Measurements from ENCODE around the gene DOK3.

The DOK3 gene

DNA sequence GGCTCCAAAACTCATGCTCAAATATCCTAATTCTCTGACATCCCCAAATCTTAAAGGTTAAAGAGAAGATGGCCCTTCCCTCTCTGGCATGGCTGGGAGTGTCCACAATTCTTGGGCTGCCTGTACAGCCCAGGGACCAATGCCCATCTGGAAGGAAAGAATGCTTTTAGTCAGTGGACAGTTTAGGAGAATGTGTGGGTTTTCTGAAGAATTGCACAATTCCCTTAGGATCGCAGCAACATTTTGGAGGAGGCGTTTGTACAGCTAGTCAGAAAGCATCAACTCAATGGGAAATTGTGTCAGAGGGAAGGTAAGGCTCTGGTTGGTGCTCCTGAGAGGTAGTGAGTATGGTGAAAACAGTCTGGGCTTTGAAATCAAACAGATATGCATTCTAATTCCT lies 29.8 kb upstream of the DOK3 start:
- Histone ChIP-seq H3K79me1 (replicated peaks; ENCODE audit: low read length, poor library complexity, severe bottlenecking) (peaks cover 8% of the 10 kb centered on the region), H3K4me3 (ENCODE audit: insufficient read depth in 1 of 2, low read depth in 1 of 2, low read length in 2 of 2) (peak overlapping the region in 1 of 2 experiments; percentile 23), H3K18ac (ENCODE audit: low read depth in 1 of 2, low read length in 2 of 2) (no peak overlapping the region), H3K14ac (ENCODE audit: low read length in 2 of 2) (no peak overlapping the region), H2BK15ac (ENCODE audit: low read depth, poor library complexity, severe bottlenecking) (no peak overlapping the region), H3K27me3 (ENCODE audit: control insufficient read depth in 1 of 2, insufficient read depth in 1 of 2, low read length in 2 of 2) (no peaks in the 10 kb centered on the region), H2BK120ac (ENCODE audit: low read depth, low read length) (no peak overlapping the region), H3K9ac (ENCODE audit: low read length) (peak overlapping the region; percentile 26), H3K9me3 (ENCODE audit: control insufficient read depth, low read length) (no peaks in the 10 kb centered on the region), H3K23ac (ENCODE audit: low read length in 2 of 2) (peak overlapping the region in 1 of 2 experiments; percentile 26), H2BK5ac (ENCODE audit: low read depth, low read length, poor library complexity, severe bottlenecking) (no peak overlapping the region), H2BK12ac (ENCODE audit: low read length in 2 of 2) (no peak overlapping the region), H3K4me1 (ENCODE audit: control insufficient read depth, insufficient read depth, low read depth, low read length) (peaks cover 27% of the 10 kb centered on the region), H2AFZ (ENCODE audit: low read depth, low read length) (no peak overlapping the region), H3K4ac (ENCODE audit: low read depth in 1 of 2, low read length in 2 of 2) (no peak overlapping the region), H4K91ac (ENCODE audit: low read length) (no peak overlapping the region), H2AK5ac (ENCODE audit: low read length, severe bottlenecking) (peak overlapping the region; percentile 35), H3K36me3 (ENCODE audit: control insufficient read depth in 1 of 2, insufficient read depth in 2 of 2, low read depth in 1 of 2, low read length in 2 of 2) (peaks cover 19 to 46% of the 10 kb centered on the region in 2 experiments), H3K4me2 (ENCODE audit: low read length, poor library complexity, severe bottlenecking) (no peak overlapping the region), H3K27ac (ENCODE audit: low read length, poor library complexity, severe bottlenecking) (no peak overlapping the region), H4K8ac (ENCODE audit: low read length) (no peak overlapping the region)
- 63% methylated on average over 2 of the region's 2 CpGs for WGBS
- DNase-seq: peak; percentile 81

DNA sequence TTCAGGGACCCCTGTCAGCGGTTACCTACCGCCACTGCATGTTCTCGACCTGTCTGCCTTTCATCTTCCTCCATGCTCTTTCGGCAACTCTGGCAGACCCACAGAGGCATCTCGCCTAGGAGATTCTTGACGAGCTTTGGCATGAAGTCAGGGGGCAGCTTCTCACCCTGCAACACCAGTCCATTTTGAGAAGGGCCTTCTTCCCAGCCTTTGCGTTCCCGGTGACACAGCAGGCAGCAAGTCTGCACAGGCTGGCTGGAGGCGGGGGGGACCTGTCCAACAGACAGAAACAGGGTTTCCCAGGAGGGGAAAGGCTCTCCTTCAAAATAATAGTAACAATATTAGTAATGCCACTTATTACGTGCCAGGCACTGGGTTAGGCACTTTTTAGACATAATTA lies 29.2 kb upstream of the DOK3 start:
- Histone ChIP-seq H3K14ac (ENCODE audit: low read length in 2 of 2) (no peak overlapping the region), H2AFZ (ENCODE audit: low read depth, low read length) (no peak overlapping the region), H3K9me3 (ENCODE audit: control insufficient read depth, low read length) (no peaks in the 10 kb centered on the region), H2BK12ac (ENCODE audit: low read length in 2 of 2) (peak overlapping the region; percentile 37 to 91), H2BK5ac (ENCODE audit: low read depth, low read length, poor library complexity, severe bottlenecking) (no peak overlapping the region), H3K4me3 (ENCODE audit: insufficient read depth in 1 of 2, low read depth in 1 of 2, low read length in 2 of 2) (no peak overlapping the region), H3K23ac (ENCODE audit: low read length in 2 of 2) (no peak overlapping the region), H4K8ac (ENCODE audit: low read length) (peak overlapping the region; percentile 42), H4K91ac (ENCODE audit: low read length) (peak overlapping the region; percentile 5), H3K9ac (ENCODE audit: low read length) (peak overlapping the region; percentile 26), H3K18ac (ENCODE audit: low read depth in 1 of 2, low read length in 2 of 2) (peak overlapping the region; percentile 78 to 85), H3K4me1 (ENCODE audit: control insufficient read depth, insufficient read depth, low read depth, low read length) (peaks cover 27% of the 10 kb centered on the region), H3K4ac (ENCODE audit: low read depth in 1 of 2, low read length in 2 of 2) (peak overlapping the region; percentile 2 to 5), H2BK15ac (ENCODE audit: low read depth, poor library complexity, severe bottlenecking) (no peak overlapping the region), H3K36me3 (ENCODE audit: control insufficient read depth in 1 of 2, insufficient read depth in 2 of 2, low read depth in 1 of 2, low read length in 2 of 2) (peaks cover 20 to 49% of the 10 kb centered on the region in 2 experiments), H3K27ac (ENCODE audit: low read length, poor library complexity, severe bottlenecking) (no peak overlapping the region), H2BK120ac (ENCODE audit: low read depth, low read length) (no peak overlapping the region), H3K4me2 (ENCODE audit: low read length, poor library complexity, severe bottlenecking) (no peak overlapping the region), H3K27me3 (ENCODE audit: control insufficient read depth in 1 of 2, insufficient read depth in 1 of 2, low read length in 2 of 2) (no peaks in the 10 kb centered on the region), H2AK5ac (ENCODE audit: low read length, severe bottlenecking) (peak overlapping the region; percentile 99), H3K79me1 (replicated peaks; ENCODE audit: low read length, poor library complexity, severe bottlenecking) (peaks cover 8% of the 10 kb centered on the region)
- WGBS: 96% methylated on average over 9 of the region's 10 CpGs
- no peak for DNase-seq

DNA sequence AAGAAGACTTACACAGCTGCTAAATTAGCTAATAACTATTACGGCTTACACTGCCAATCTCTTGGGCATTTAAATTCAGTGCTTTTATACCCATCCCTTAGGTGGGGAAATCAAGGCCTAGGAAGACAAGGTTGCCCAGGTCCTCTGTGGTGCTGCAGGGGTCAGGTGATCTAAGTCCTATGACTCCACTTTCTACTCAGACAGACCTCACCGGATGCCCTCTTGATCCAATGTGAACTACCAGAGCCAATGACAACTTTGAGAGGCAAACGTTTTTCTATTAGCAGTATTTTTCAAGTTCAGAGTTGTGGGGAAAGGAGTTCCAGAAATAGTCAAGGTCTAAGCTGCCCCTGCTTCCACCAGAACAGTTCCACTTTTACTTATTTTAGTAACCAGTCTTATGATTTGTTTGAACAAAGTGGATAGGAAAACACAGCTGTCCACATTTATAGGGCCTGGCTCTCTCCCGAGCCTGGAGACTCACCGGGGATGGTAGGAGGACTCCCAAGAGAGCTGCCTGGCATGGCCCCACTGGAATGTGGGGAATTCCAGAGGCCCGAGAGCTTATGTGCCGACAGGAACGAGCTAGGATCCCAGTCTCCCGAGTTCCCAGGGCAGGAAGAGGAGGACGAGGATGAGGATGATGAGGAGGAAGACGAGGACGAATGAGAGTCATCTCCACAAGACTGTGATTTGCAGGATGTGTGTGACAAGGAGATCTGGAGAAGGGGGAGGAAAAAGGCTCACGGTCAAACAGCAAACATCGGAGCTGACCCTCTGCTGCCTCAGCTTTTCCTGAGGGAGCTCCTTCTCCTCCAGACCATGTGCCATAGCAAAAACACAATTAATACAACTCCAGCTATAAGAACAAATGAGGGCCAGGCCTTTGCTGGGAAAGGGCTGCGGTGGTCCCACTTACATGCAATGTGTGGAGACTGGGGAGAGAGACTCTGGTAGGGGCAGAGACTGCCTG lies 28.0 kb upstream of the DOK3 start:
- Histone ChIP-seq H3K4me2 (ENCODE audit: low read length, poor library complexity, severe bottlenecking) (peak overlapping the region; percentile 18), H2BK15ac (ENCODE audit: low read depth, poor library complexity, severe bottlenecking) (peak overlapping the region; percentile 70), H2AK5ac (ENCODE audit: low read length, severe bottlenecking) (peak overlapping the region; percentile 99), H3K18ac (ENCODE audit: low read depth in 1 of 2, low read length in 2 of 2) (peak overlapping the region; percentile 78 to 85), H4K8ac (ENCODE audit: low read length) (peak overlapping the region; percentile 67), H3K14ac (ENCODE audit: low read length in 2 of 2) (peak overlapping the region in 1 of 2 experiments; percentile 8), H4K91ac (ENCODE audit: low read length) (peak overlapping the region; percentile 84), H3K4me1 (ENCODE audit: control insufficient read depth, insufficient read depth, low read depth, low read length) (peaks cover 25% of the 10 kb centered on the region), H3K4ac (ENCODE audit: low read depth in 1 of 2, low read length in 2 of 2) (peak overlapping the region; percentile 2 to 5), H2BK12ac (ENCODE audit: low read length in 2 of 2) (peak overlapping the region; percentile 68 to 91), H3K36me3 (ENCODE audit: control insufficient read depth in 1 of 2, insufficient read depth in 2 of 2, low read depth in 1 of 2, low read length in 2 of 2) (peaks cover 30 to 58% of the 10 kb centered on the region in 2 experiments), H3K4me3 (ENCODE audit: insufficient read depth in 1 of 2, low read depth in 1 of 2, low read length in 2 of 2) (peak overlapping the region in 1 of 2 experiments; percentile 58), H3K9me3 (ENCODE audit: control insufficient read depth, low read length) (no peaks in the 10 kb centered on the region), H3K79me1 (replicated peaks; ENCODE audit: low read length, poor library complexity, severe bottlenecking) (peaks cover 10% of the 10 kb centered on the region), H2AFZ (ENCODE audit: low read depth, low read length) (no peak overlapping the region), H3K23ac (ENCODE audit: low read length in 2 of 2) (no peak overlapping the region), H2BK120ac (ENCODE audit: low read depth, low read length) (peak overlapping the region; percentile 62), H2BK5ac (ENCODE audit: low read depth, low read length, poor library complexity, severe bottlenecking) (peak overlapping the region; percentile 89), H3K27me3 (ENCODE audit: control insufficient read depth in 1 of 2, insufficient read depth in 1 of 2, low read length in 2 of 2) (no peaks in the 10 kb centered on the region), H3K27ac (ENCODE audit: low read length, poor library complexity, severe bottlenecking) (peak overlapping the region; percentile 96), H3K9ac (ENCODE audit: low read length) (peak overlapping the region; percentile 55)
- 21% methylated on average over 13 of the region's 15 CpGs for WGBS
- peak; percentile 92 for DNase-seq

DNA sequence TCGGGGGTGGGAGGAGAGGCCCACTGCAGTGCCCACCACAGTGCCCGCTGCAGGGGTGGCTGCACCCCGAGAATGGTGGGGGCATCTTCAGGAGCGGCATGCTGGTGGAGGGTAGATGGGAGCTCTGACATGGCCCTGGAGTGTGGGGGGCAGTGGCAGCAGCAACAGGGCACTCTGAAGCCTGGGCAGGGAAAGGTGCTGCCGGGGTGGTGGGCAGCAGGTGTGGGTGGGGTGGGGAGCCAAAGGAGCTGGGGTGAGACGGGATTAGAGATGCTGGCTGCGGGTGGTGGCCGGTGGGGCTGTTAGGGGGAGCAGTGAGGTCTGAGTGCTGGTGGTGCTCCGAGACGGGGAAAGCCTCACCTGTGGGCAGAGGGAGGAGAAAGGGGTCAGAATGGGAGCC lies 26.8 kb upstream of the DOK3 start:
- WGBS: 98% methylated on average over 10 of the region's 10 CpGs

More for the DNA sequence above, 26.8 kb upstream of the DOK3 start:
- Histone ChIP-seq H3K14ac (ENCODE audit: low read length in 2 of 2) (peak overlapping the region in 1 of 2 experiments; percentile 18), H2AFZ (ENCODE audit: low read depth, low read length) (no peak overlapping the region), H3K4ac (ENCODE audit: low read depth in 1 of 2, low read length in 2 of 2) (no peak overlapping the region), H2BK15ac (ENCODE audit: low read depth, poor library complexity, severe bottlenecking) (no peak overlapping the region), H3K9ac (ENCODE audit: low read length) (peak overlapping the region; percentile 55), H3K27ac (ENCODE audit: low read length, poor library complexity, severe bottlenecking) (peak overlapping the region; percentile 96), H3K4me3 (ENCODE audit: insufficient read depth in 1 of 2, low read depth in 1 of 2, low read length in 2 of 2) (no peak overlapping the region), H4K8ac (ENCODE audit: low read length) (peak overlapping the region; percentile 20), H3K9me3 (ENCODE audit: control insufficient read depth, low read length) (no peaks in the 10 kb centered on the region), H2AK5ac (ENCODE audit: low read length, severe bottlenecking) (peak overlapping the region; percentile 58), H2BK120ac (ENCODE audit: low read depth, low read length) (no peak overlapping the region), H3K4me1 (ENCODE audit: control insufficient read depth, insufficient read depth, low read depth, low read length) (peaks cover 25% of the 10 kb centered on the region), H4K91ac (ENCODE audit: low read length) (peak overlapping the region; percentile 4), H3K36me3 (ENCODE audit: control insufficient read depth in 1 of 2, insufficient read depth in 2 of 2, low read depth in 1 of 2, low read length in 2 of 2) (peaks cover 43 to 64% of the 10 kb centered on the region in 2 experiments), H3K4me2 (ENCODE audit: low read length, poor library complexity, severe bottlenecking) (no peak overlapping the region), H3K23ac (ENCODE audit: low read length in 2 of 2) (no peak overlapping the region), H2BK5ac (ENCODE audit: low read depth, low read length, poor library complexity, severe bottlenecking) (no peak overlapping the region), H3K79me1 (replicated peaks; ENCODE audit: low read length, poor library complexity, severe bottlenecking) (peaks cover 21% of the 10 kb centered on the region), H3K18ac (ENCODE audit: low read depth in 1 of 2, low read length in 2 of 2) (peak overlapping the region in 1 of 2 experiments; percentile 31), H2BK12ac (ENCODE audit: low read length in 2 of 2) (peak overlapping the region in 1 of 2 experiments; percentile 2), H3K27me3 (ENCODE audit: control insufficient read depth in 1 of 2, insufficient read depth in 1 of 2, low read length in 2 of 2) (no peaks in the 10 kb centered on the region)
- no peak for DNase-seq

Data from mesenchymal stem cell (in vitro differentiated cells and primary cell).